Heart right ventricle (tissue), 16 donors: ENCODE data around the gene CAPN10. TPM values are rescaled to one million over a fixed set of nuclear protein-coding genes. Genes with fewer than 3 reads are reported as not detected.
"Not testable (repeated sequence)": the region's sequence is repeated elsewhere in the genome, so short reads cannot be mapped to it uniquely, and the experiment has no call there.

Experiments used
- ATAC-seq, 8 donors: fragments of 200-7000 bp; cut with Tn5 transposase; one replicate each; pipeline ENCODE4 v1.9.1; 2020; ENCODE audit warnings: mild to moderate bottlenecking in 8 of 8, moderate library complexity in 8 of 8, moderate number of reproducible peaks in 1 of 8
- DNase-seq, 2 donors: peaks; one replicate each; pipeline ENCODE4 v3.0.0-alpha.2; 2020
- H3K27ac ChIP-seq, 10 donors: fragments of 200-600 bp; sonication (generic) in 2 of 10; one replicate each; pipeline versions ENCODE4 v1.5.0 to v1.8.0; 2020 to 2022; ENCODE audit warnings: mild to moderate bottlenecking in 3 of 10
- H3K27me3 ChIP-seq, 7 donors: fragments of 200-600 bp; one replicate each; pipeline ENCODE4 v1.8.0; 2021 to 2022; ENCODE audit warnings: mild to moderate bottlenecking in 2 of 7
- H3K36me3 ChIP-seq, 9 donors: fragments of 200-600 bp; sonication (generic) in 1 of 9; one replicate each; pipeline versions ENCODE4 v1.5.0 to v1.8.0; 2020 to 2022; ENCODE audit warnings: mild to moderate bottlenecking in 2 of 9
- H3K4me1 ChIP-seq, 9 donors: fragments of 200-600 bp; sonication (generic) in 1 of 9; one replicate each; pipeline versions ENCODE4 v1.5.0 to v1.8.0; 2020 to 2022; ENCODE audit warnings: mild to moderate bottlenecking in 4 of 9
- H3K4me3 ChIP-seq, 10 donors: fragments of 200-600 bp; sonication (generic) in 2 of 10; one replicate each; pipeline versions ENCODE4 v1.5.0 to v1.8.0; 2020 to 2022; ENCODE audit warnings: mild to moderate bottlenecking in 7 of 10, moderate library complexity in 2 of 10
- H3K9me3 ChIP-seq, 11 donors: fragments of 200-600 bp in 10 of 11; sonication (generic) in 2 of 11; one replicate each; pipeline versions ENCODE4 v1.5.0 to v1.8.0; 2013 to 2022; ENCODE audit warnings: mild to moderate bottlenecking in 2 of 11, control low read depth in 1 of 11, moderate library complexity in 1 of 11
- CTCF ChIP-seq, 9 donors: fragments of 200-600 bp; sonication (generic) in 2 of 9; IDR thresholded peaks; one replicate each; pipeline versions ENCODE4 v1.5.0 to v1.8.0; 2021 to 2022; ENCODE audit warnings: antibody characterized with exemption in 9 of 9, mild to moderate bottlenecking in 5 of 9, moderate library complexity in 1 of 9
- WGBS, 2 donors: extraction: QIAGEN DNeasy Blood & Tissue Kit; methylation state at CpG; one replicate each; pipeline ENCODE4 v1.1.7; 2013; ENCODE audit warnings: inconsistent platforms in 1 of 2; 5-methylcytosine and 5-hydroxymethylcytosine counted together
- intact Hi-C, 10 donors: fragments of 100-400 bp; cut with DNase I; formaldehyde crosslinking; loops; one replicate each; pipeline versions ENCODE4 v1.11.1 to v1.14.2; 2022
- long read RNA-seq, 3 donors: library from polyadenylated mRNA; unstranded; transcript quantifications; one replicate each; pipeline ENCODE4 v2.0.0, GENCODE V29; 2020 to 2021
- polyA plus RNA-seq, 2 donors: library from polyadenylated mRNA; stranded (reverse); fragments of 200-250 nt; gene quantifications; one replicate each; pipeline ENCODE4 v1.2.3, GENCODE V29; 2013
- total RNA-seq, 10 donors: library from RNA; stranded (reverse); fragmentation: NEBNext Ultra II Directional in 3 of 10; extraction: Animal tissue kit (Norgen Biotek cat#: 25700) in 3 of 10; gene quantifications; one replicate each; pipeline versions ENCODE4 v1.2.1 to v1.2.4, GENCODE V29; 2021 to 2023
- donor health status: Arrhythmogenic right ventricular cardiomyopathy.
- donor health status: ischemic (EF 13 %, LVEDD 7.1; RV severe dilation, severe dysfunction).
- donor health status: healthy with polysubstance abuse.
- donor health status: DM: no; HTN: yes; CAD: no.
- donor health status: DM: no; HTN: no; CAD: no.
- donor health status: ischemic (EF 25% LVEDD 6.9; RV normal size, moderate dysfunction).
- donor health status: ischemic (EF 25% LVEDD 5.7; RV mildly dilated, moderate dysfunction).
- donor health status: healthy.
- donor health status: DM: yes; HTN: yes; CAD: no.
- donor health status: Ischemic cardiomyopathy.
- donor health status: ischemic (EF 35%, LVEDD 5.7; RV mildly dilated, moderate dysfunction).
- donor health status: nonischemic (EF 11% LVEDD 7.7; RV severe dilation, severe dysfunction).
- donor health status: DM: yes; HTN: yes; CAD: no.
- donor health status: PGD.
- donor health status: ischemic (EF 29% LVEDD 5.4; RV normal size, mild dysfunction).
- donor health status: nonischemic (EF 23%, LVEDD 6.1; RV moderate dilation, normal function).

Gene CAPN10
- total RNA-seq (10 to 100 TPM; 16.8 to 73.8 (median 21.0) TPM), polyA plus RNA-seq (10 to 100 TPM; 19.1 to 89.5 TPM)
- long read RNA-seq, donor 1, transcript CAPN10-201 (12 exons, 2,453 nt) = minor isoform, 9 of 155 reads
- long read RNA-seq, donor 1, transcript CAPN10-207 (12 exons, 2,644 nt) = major isoform, 47 of 155 reads
- long read RNA-seq, donor 1, partial matches to known transcripts = 59 of 155 reads
- long read RNA-seq, donor 1, other reads (novel, unspliced or antisense) = 33 of 155 reads
- long read RNA-seq, donor 2, transcript CAPN10-207 (12 exons, 2,644 nt) = major isoform, 36 of 100 reads
- long read RNA-seq, donor 2, transcript CAPN10-204 (10 exons, 1,999 nt) = minor isoform, 5 of 100 reads
- long read RNA-seq, donor 2, partial matches to known transcripts = 28 of 100 reads
- long read RNA-seq, donor 2, other reads (novel, unspliced or antisense) = 26 of 100 reads
- long read RNA-seq, donor 3, transcript CAPN10-207 (12 exons, 2,644 nt) = major isoform, 6 of 20 reads
- long read RNA-seq, donor 3, partial matches to known transcripts = 11 of 20 reads
- long read RNA-seq, donor 3, other reads (novel, unspliced or antisense) = 3 of 20 reads

GRCh38 chr2:240586198-240586918 is at the start of gene CAPN10:
Gene CAPN10, plus strand, starts transcription at chr2:240586734. Its CDS starts 178 bp downstream, at chr2:240586912.
- peaks cover 23 to 54% (median 40%) of the 10 kb centered on the region in 9 donors for H3K4me1 ChIP-seq
- 0% methylated on average over 85 to 88 of the region's 88 CpGs for WGBS, 2 donors
- H3K4me3 ChIP-seq = peak within 1 kb of the TSS; percentile 70 to 98 (median 92)
- H3K27ac ChIP-seq = peak within 1 kb of the TSS; percentile 94 to 99 (median 96)
- intact Hi-C loops = loop anchor here in 4 of 10 donors (1.0 to 10.0 kb wide), 4 partner anchors 18 to 248 kb away; partner anchors contain the start of gene RNPEPL1 (in 2 of the 4)
- ATAC-seq = peak; percentile 95 to 99 (median 98)
- DNase-seq = peak; percentile 98
- no peaks in the 10 kb centered on the region for H3K27me3 ChIP-seq
- no peak for TF ChIP-seq CTCF (IDR thresholded peaks at IDR 0.05)
- peaks cover 0 to 30% (median 4%) of the 10 kb centered on the region in 9 donors for H3K36me3 ChIP-seq
- peaks cover 0 to 4% (median 0%) of the 10 kb centered on the region in 11 donors for H3K9me3 ChIP-seq

- H3K27me3 ChIP-seq = no peaks in the 10 kb centered on the region
- peaks cover 0 to 46% (median 7%) of the 10 kb centered on the region in 9 donors for H3K36me3 ChIP-seq
- intact Hi-C loops = no loop called here
- no peak for TF ChIP-seq CTCF (IDR thresholded peaks at IDR 0.05)
- no peak overlapping the region for H3K4me3 ChIP-seq
- DNase-seq (no peak), ATAC-seq (no peak)
- peaks cover 0 to 2% (median 0%) of the 10 kb centered on the region in 11 donors for H3K9me3 ChIP-seq
- H3K27ac ChIP-seq = no peak overlapping the region
- H3K4me1 ChIP-seq = no peaks in the 10 kb centered on the region
- 97 to 98% methylated on average over 41 to 43 of the region's 43 CpGs for WGBS, 2 donors
Measured at GRCh38 chr2:240538031-240538780, 48.3 kb upstream of the CAPN10 start.

- WGBS, 2 donors = 98% methylated on average over 17 of the region's 17 CpGs
- H3K27me3 ChIP-seq, intact Hi-C loops, DNase-seq, H3K9me3 ChIP-seq, H3K4me1 ChIP-seq, H3K4me3 ChIP-seq, ATAC-seq, H3K27ac ChIP-seq: not testable (repeated sequence)
- peaks cover 0 to 43% (median 7%) of the 10 kb centered on the region in 9 donors for H3K36me3 ChIP-seq
Measured at GRCh38 chr2:240539101-240539500, 47.4 kb upstream of the CAPN10 start.

GRCh38 chr2:240539906-240540305 is 46.6 kb upstream of the CAPN10 start:
- no peak for DNase-seq
- Histone ChIP-seq H3K27ac (no peak overlapping the region), H3K36me3 (peaks cover 0 to 45% (median 7%) of the 10 kb centered on the region in 9 donors), H3K9me3 (no peaks in the 10 kb centered on the region), H3K27me3 (no peaks in the 10 kb centered on the region), H3K4me1 (no peaks in the 10 kb centered on the region), H3K4me3 (no peak overlapping the region)
- TF ChIP-seq CTCF (IDR thresholded peaks at IDR 0.05) = no peak
- intact Hi-C loops = no loop called here
- no peak for ATAC-seq
